Natural killer cell (primary cell): Measurements from ENCODE around the gene EPHA6. TPM values are rescaled to one million over a fixed set of nuclear protein-coding genes. Genes with fewer than 3 reads are reported as not detected.

Experiments
- ATAC-seq, 3 donors: fragments of 150-1000 bp in 2 of 3; fragments of 200-7000 bp in 1 of 3; cut with Tn5 transposase; 1 replicate in 1 of 3; 2 replicates in 2 of 3; pipeline ENCODE4 v1.10.0; 2021; ENCODE audit warnings: mild to moderate bottlenecking in 2 of 3, moderate library complexity in 2 of 3
- DNase-seq, 2 donors: peaks; one replicate each; pipeline versions ENCODE4 v3.0.0 to v3.0.0-alpha.2; 2013 to 2021; ENCODE audit warnings: mixed read lengths in 1 of 2
- H3K27ac ChIP-seq: one replicate; pipeline ENCODE4 v1.5.1; 2013; ENCODE audit warnings: mild to moderate bottlenecking, low read length
- H3K27me3 ChIP-seq: one replicate; pipeline ENCODE4 v1.6.1; 2013; ENCODE audit warnings: low read length; ENCODE audit not compliant: control insufficient read depth, insufficient read depth
- H3K36me3 ChIP-seq: one replicate; pipeline ENCODE4 v1.6.1; 2013; ENCODE audit warnings: low read length; ENCODE audit not compliant: control insufficient read depth, insufficient read depth
- H3K4me1 ChIP-seq: one replicate; pipeline ENCODE4 v1.6.1; 2013; ENCODE audit warnings: low read length; ENCODE audit not compliant: control insufficient read depth, insufficient read depth
- H3K4me3 ChIP-seq: one replicate; pipeline ENCODE4 v1.5.1; 2013; ENCODE audit warnings: low read length
- H3K9me3 ChIP-seq: one replicate; pipeline ENCODE4 v1.6.1; 2013; ENCODE audit warnings: low read length; ENCODE audit not compliant: control insufficient read depth, insufficient read depth
- H3K27ac Mint-ChIP-seq, 2 donors: one replicate each; pipeline ENCODE4 v1.8.0; 2022; ENCODE audit warnings: mild to moderate bottlenecking in 2 of 2, mixed read lengths in 2 of 2, moderate library complexity in 1 of 2
- H3K27me3 Mint-ChIP-seq, 2 donors: one replicate each; pipeline ENCODE4 v1.8.0; 2022; ENCODE audit warnings: low read depth in 2 of 2, mixed read lengths in 2 of 2
- H3K36me3 Mint-ChIP-seq: one replicate; pipeline ENCODE4 v1.8.0; 2022; ENCODE audit warnings: mixed read lengths
- H3K4me1 Mint-ChIP-seq, 2 donors: one replicate each; pipeline ENCODE4 v1.8.0; 2022; ENCODE audit warnings: mixed read lengths in 2 of 2
- H3K4me3 Mint-ChIP-seq: one replicate; pipeline ENCODE4 v1.8.0; 2022; ENCODE audit warnings: mild to moderate bottlenecking, moderate library complexity, mixed read lengths
- H3K9me3 Mint-ChIP-seq, 2 donors: one replicate each; pipeline ENCODE4 v1.8.0; 2022; ENCODE audit warnings: mixed read lengths in 2 of 2
- WGBS: methylation state at CpG from one replicate; pipeline ENCODE4 v1.1.7; 2013; ENCODE audit warnings: missing lambda C conversion rate; ENCODE audit not compliant: insufficient coverage; 5-methylcytosine and 5-hydroxymethylcytosine counted together
- intact Hi-C: fragments of 100-400 bp; cut with micrococcal nuclease; formaldehyde crosslinking; loops from one replicate; pipeline ENCODE4 v1.14.2; 2022
- total RNA-seq, 4 donors: library from RNA; stranded (reverse); fragments of 120-200 nt in 1 of 4; gene quantifications; one replicate each; pipeline versions ENCODE4 v1.2.3 to v1.2.4, GENCODE V29; 2013 to 2022
- TF ChIP-seq, protein P1 (sequence below): fragments of 200-600 bp; IDR thresholded peaks from one replicate; pipeline ENCODE4 v1.8.0; 2022; ENCODE audit warnings: antibody characterized with exemption

EPHA6 gene
- total RNA-seq, 3 donors from 2014 or later (not counting 1 experiment from before 2014, with no cell fraction given) = not detected

DNA sequence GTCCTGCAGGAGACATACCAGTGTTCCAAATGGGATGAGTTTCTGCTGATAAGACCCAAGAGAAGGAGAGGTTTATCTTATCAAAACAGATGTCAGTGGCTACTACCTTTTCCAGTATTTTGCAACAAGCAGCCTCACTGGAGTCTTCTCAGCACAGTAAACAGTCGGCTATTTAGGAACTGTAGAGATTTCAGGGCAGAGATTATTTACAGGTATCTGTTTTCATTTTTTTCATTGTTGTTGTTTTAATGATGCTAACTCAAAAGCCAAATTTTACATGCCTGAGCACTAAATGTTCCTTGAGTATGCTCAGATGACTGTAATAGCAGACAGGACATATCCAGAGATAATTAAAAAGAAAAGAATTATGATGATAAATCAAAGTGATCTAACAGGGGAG is 252.1 kb downstream of the EPHA6 start:
- WGBS = 50% methylated on average over 1 of the region's 1 CpG
- Mint-ChIP-seq H3K9me3 (peaks cover 9 to 18% of the 10 kb centered on the region in 2 donors), H3K27ac (no peak overlapping the region)

DNA sequence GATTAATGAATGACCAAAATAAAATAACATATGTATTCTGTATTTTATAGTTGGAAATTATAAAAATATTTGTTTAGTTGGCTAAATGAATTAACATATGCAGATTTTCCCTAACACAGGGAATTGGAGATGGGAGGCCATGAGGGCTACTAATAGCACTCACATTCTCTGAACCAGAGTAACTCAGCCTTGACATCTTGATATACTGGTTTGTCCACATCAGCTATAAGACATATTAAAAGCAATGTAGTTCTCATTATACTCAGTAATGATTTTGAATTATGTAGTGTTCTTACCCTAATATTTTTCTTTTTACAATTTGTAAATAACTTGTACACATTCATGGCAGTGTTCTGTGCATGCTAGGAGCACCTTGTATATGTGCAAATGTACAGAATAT is 255.9 kb downstream of the EPHA6 start:
- Mint-ChIP-seq H3K27ac (no peak overlapping the region), H3K4me1 (no peaks in the 10 kb centered on the region), H3K27me3 (no peaks in the 10 kb centered on the region), H3K36me3 (no peaks in the 10 kb centered on the region), H3K9me3 (peaks cover 14 to 17% of the 10 kb centered on the region in 2 donors), H3K4me3 (no peak overlapping the region)
- DNase-seq = no peak
- intact Hi-C loops = no loop called here
- Histone ChIP-seq H3K4me3 (no peak overlapping the region), H3K27me3 (no peaks in the 10 kb centered on the region), H3K9me3 (no peaks in the 10 kb centered on the region), H3K4me1 (no peaks in the 10 kb centered on the region), H3K27ac (no peak overlapping the region), H3K36me3 (no peaks in the 10 kb centered on the region)
- ATAC-seq = no peak
- TF ChIP-seq, protein P1, sequence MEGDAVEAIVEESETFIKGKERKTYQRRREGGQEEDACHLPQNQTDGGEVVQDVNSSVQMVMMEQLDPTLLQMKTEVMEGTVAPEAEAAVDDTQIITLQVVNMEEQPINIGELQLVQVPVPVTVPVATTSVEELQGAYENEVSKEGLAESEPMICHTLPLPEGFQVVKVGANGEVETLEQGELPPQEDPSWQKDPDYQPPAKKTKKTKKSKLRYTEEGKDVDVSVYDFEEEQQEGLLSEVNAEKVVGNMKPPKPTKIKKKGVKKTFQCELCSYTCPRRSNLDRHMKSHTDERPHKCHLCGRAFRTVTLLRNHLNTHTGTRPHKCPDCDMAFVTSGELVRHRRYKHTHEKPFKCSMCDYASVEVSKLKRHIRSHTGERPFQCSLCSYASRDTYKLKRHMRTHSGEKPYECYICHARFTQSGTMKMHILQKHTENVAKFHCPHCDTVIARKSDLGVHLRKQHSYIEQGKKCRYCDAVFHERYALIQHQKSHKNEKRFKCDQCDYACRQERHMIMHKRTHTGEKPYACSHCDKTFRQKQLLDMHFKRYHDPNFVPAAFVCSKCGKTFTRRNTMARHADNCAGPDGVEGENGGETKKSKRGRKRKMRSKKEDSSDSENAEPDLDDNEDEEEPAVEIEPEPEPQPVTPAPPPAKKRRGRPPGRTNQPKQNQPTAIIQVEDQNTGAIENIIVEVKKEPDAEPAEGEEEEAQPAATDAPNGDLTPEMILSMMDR = no peak

More for the DNA sequence above, 252.1 kb downstream of the EPHA6 start:
- TF ChIP-seq, protein P1 = no peak
- Mint-ChIP-seq H3K4me1 (no peaks in the 10 kb centered on the region), H3K36me3 (no peaks in the 10 kb centered on the region), H3K4me3 (no peak overlapping the region), H3K27me3 (no peaks in the 10 kb centered on the region)
- no peak overlapping the region for H3K4me3 ChIP-seq
- no peak overlapping the region for H3K27ac ChIP-seq
- H3K36me3 ChIP-seq = no peaks in the 10 kb centered on the region
- DNase-seq (no peak), ATAC-seq (no peak)
- H3K27me3 ChIP-seq = no peaks in the 10 kb centered on the region
- H3K9me3 ChIP-seq = no peaks in the 10 kb centered on the region
- intact Hi-C loops = no loop called here
- H3K4me1 ChIP-seq = no peaks in the 10 kb centered on the region

DNA sequence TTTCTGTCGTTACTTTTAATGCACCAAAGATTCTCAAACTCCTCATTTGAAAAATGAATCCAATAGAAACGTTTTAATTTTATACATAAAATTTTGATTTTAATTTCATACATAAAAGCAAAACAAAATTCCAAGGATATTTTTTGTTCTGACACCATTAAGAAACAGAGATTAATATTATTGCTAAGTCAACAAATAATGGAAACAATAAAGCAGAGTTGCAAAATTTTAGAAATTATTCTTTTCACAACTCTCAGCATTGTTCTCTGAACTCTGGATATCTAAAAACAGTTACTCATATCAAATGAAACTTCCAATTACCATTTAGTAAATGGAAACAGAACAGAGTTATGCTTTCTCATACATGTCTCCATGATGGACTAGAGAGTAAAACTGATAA is 260.2 kb downstream of the EPHA6 start:
- no CpG with 5 or more reads among the region's 2 CpGs for WGBS
- Histone ChIP-seq H3K36me3 (no peaks in the 10 kb centered on the region), H3K4me1 (no peaks in the 10 kb centered on the region), H3K4me3 (no peak overlapping the region), H3K27ac (no peak overlapping the region), H3K9me3 (no peaks in the 10 kb centered on the region), H3K27me3 (no peaks in the 10 kb centered on the region)
- Mint-ChIP-seq H3K36me3 (no peaks in the 10 kb centered on the region), H3K4me3 (no peak overlapping the region), H3K27ac (no peak overlapping the region), H3K9me3 (peaks cover 15 to 18% of the 10 kb centered on the region in 2 donors), H3K4me1 (no peaks in the 10 kb centered on the region), H3K27me3 (no peaks in the 10 kb centered on the region)
- DNase-seq (no peak), ATAC-seq (no peak)
- intact Hi-C loops = no loop called here
- TF ChIP-seq, protein P1 = no peak

DNA sequence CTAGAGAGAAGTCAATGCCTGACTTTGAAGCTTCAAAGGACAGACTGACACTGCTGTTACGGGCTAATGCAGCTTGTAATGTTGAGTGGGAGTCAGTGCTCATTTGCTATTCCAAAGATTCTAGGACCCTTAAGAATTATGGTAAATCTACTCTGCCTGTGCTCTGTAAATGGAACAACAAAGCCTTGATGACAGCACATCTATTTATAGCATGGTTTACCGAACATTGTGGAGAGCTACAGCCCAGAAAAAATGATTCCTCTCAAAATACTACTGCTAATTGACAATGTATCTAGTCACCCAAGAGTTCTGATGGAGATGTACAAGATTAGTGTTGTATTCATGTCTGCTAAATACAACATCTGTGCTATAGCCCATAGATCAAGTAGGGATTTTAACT is 262.3 kb downstream of the EPHA6 start:
- H3K9me3 ChIP-seq = no peaks in the 10 kb centered on the region
- WGBS = 92% methylated on average over 1 of the region's 2 CpGs
- DNase-seq (no peak), ATAC-seq (no peak)
- H3K4me1 ChIP-seq = no peaks in the 10 kb centered on the region
- H3K27ac ChIP-seq = no peak overlapping the region
- TF ChIP-seq, protein P1 = no peak
- Mint-ChIP-seq H3K4me3 (no peak overlapping the region), H3K9me3 (peaks cover 13 to 17% of the 10 kb centered on the region in 2 donors), H3K36me3 (no peaks in the 10 kb centered on the region), H3K4me1 (no peaks in the 10 kb centered on the region), H3K27ac (no peak overlapping the region), H3K27me3 (no peaks in the 10 kb centered on the region)
- no peaks in the 10 kb centered on the region for H3K27me3 ChIP-seq
- no peak overlapping the region for H3K4me3 ChIP-seq
- no peaks in the 10 kb centered on the region for H3K36me3 ChIP-seq
- intact Hi-C loops = no loop called here
